ENCODE results near the gene DEFB132.

GRCh38 chr20:271069-271468 is 13.5 kb downstream of the DEFB132 start:
- TF ChIP-seq POLR2A (IDR thresholded peaks at IDR 0.05; ENCODE audit: low read length) (no peak), GATA1 (IDR thresholded peaks at IDR 0.05; ENCODE audit: low read depth, low read length) (no peak)
